GM20000 (cell line): ENCODE results near the gene LHCGR.

ENCODE experiments used
- DNase-seq: peaks from one replicate; pipeline ENCODE4 v3.0.0; 2012; ENCODE audit warnings: low spot score
- TF ChIP-seq, protein P1 (sequence below): IDR thresholded peaks from 2 replicates; pipeline ENCODE4 v1.5.1; 2012; ENCODE audit warnings: mild to moderate bottlenecking, control low read depth; ENCODE audit errors: extremely low read depth, missing control alignments

LHCGR gene

DNA sequence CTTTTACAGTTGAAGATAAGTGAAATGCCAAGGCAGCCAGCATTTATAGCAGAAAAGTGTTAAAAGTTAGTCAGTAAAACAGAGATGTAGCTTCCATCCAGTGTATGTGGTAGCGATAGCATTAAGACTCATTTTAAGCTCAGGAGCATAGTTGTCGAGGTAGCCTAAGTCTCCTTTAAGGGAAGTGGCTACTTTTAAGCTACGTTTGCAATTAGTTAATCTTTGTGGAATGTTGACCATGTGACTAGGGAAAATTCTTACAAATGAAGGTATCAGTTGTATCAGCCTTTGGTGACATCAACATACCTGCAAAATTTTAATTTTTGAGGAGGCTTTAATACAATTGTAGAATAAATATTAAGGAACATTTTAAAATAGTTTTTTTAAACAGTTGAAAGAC, 61.9 kb downstream of the LHCGR start:
- no peak for DNase-seq
- TF ChIP-seq, protein P1, sequence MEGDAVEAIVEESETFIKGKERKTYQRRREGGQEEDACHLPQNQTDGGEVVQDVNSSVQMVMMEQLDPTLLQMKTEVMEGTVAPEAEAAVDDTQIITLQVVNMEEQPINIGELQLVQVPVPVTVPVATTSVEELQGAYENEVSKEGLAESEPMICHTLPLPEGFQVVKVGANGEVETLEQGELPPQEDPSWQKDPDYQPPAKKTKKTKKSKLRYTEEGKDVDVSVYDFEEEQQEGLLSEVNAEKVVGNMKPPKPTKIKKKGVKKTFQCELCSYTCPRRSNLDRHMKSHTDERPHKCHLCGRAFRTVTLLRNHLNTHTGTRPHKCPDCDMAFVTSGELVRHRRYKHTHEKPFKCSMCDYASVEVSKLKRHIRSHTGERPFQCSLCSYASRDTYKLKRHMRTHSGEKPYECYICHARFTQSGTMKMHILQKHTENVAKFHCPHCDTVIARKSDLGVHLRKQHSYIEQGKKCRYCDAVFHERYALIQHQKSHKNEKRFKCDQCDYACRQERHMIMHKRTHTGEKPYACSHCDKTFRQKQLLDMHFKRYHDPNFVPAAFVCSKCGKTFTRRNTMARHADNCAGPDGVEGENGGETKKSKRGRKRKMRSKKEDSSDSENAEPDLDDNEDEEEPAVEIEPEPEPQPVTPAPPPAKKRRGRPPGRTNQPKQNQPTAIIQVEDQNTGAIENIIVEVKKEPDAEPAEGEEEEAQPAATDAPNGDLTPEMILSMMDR, result no peak

DNA sequence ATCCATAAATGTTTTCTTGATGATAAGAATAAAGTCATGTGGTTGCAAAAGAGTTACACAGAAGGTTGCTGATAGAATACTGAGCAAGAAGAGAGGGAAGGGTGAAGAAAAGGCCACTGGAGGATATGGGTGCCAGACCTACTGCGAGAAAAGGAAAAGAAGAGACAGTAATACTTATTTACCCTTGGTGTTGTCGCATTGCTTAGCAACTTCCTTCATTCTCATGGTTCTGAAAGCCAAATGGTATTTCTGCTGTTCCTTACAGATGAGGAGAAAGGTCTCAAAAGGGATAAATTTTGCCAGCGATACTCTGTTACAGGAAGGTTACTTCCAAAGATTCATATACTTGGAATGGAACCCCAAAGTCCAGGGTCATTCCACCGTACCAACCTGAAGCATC, 62.5 kb downstream of the LHCGR start:
- no peak for DNase-seq
- TF ChIP-seq, protein P1, result no peak

DNA sequence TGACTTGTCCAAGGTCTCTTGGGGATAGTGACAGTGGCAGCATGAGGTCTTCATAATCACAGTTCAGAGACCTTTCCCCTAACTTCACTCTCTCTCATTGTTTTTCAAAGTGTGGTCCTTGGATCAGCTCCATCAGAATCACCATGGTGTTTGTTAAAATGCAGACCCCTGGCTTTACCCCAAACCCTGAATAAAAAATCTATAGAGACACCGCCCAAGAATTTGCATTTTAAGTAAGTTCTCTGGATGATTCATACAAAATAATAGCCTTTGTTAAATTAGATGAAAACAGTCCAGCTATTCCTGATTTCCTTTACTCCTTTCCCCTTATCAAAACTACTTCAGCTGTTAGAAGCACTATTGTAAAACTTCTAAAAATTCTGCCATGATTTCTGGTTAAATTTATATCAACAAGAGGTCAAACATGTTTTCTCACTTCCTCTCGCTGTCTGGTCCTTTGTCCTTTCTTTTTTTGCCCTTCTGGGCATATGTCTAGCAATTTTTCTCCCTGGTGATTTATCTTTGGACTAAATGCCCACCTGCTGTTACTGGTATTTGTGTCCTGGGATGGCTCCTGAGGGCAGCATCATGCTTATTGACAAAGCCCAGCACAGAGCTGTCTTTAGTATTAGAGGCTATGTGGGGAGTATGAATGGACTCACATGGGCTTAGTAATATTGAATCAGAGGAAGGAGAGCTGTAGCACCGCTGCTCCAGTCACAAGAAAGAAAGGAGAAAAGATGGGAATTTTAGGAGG, 63.4 kb downstream of the LHCGR start:
- TF ChIP-seq, protein P1, result no peak
- no peak for DNase-seq

DNA sequence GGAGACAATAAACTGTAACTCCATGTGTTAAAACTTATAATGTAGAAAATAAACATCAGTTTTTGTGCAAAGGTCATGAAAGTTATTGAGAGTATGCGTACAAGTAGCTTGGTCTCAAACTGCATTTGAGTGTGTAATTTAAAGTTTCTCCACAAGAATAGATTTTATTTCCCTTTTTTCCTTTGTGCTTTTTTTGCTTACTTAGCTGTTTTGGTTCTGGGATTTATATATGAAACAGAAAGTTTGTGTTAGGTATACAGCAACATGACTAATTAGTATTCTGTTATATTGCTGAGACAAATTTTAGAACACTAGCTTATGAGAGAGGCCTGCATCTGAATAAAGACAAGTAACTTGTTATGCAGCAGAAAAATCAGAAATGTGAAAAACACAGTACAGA, 70.4 kb downstream of the LHCGR start:
- TF ChIP-seq, protein P1, result no peak
- no peak for DNase-seq

DNA sequence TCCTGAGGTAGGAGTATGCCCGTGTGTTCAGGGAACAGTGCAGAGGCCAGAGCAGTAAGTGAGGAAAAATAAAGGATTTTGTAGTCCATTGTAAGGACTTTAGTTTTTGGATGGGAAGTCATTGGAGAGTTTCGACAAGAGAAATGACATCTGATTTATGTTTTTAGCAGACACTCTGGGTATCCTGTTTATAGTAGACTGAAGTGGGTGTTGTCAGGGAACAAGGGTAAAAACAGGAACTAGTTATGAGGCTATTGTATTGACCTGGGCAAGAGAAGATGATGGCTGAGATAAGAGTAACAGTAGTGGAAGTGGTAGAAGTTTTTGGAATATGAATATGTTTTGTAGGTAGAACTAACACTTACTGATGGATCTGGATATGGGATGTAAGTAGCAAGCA, 78.1 kb downstream of the LHCGR start:
- TF ChIP-seq, protein P1, result no peak
- no peak for DNase-seq

DNA sequence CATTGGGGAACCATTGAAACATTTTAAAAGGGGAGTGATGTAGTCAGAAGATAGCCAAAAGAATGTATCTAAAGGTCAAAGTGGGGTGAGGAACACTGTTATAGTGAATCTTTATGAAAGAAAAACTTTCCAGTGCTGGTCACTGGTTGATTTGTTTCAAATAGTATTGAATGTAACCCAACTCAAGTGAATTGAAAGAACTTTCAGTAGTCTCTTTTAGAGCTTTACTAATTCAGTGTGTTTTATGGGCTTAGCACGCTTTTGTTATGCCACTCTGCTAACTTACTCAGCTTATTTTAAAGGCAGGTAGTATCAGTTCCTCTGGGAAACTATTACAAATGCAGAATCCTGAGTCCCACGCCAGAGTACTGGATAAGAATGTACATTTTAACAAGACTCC, 80.6 kb downstream of the LHCGR start:
- TF ChIP-seq, protein P1, result no peak
- no peak for DNase-seq

DNA sequence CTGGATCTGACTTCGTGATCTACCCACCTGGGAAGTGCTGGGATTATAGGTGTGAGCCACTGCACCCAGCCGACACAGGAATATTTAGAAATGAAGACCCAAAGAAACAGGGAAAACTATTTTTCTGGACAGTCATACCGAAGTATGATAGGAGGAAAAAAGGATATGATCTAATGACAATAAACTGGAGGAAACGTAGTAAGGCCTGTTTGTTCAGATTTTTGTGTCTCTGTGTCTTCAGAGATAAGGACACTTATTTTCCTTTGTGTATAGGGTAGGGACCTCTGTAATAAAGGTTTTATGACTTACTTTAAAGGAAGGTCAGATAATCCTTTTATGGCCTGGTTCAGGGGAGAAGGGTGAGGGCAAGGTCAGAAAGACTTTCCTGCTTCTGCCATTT, 81.9 kb downstream of the LHCGR start:
- TF ChIP-seq, protein P1, result no peak
- DNase-seq, result no peak
